KMS-11 (cell line): ENCODE data around the gene TSEN15.

Experiments used
- H2AFZ ChIP-seq: fragments of 200-600 bp; sonication (generic); 2 replicates; pipeline ENCODE4 v1.6.1; 2016; ENCODE audit warnings: antibody characterized with exemption, mixed run types, low read depth
- H3K27ac ChIP-seq: fragments of 200-600 bp; sonication (generic); 2 replicates; pipeline ENCODE4 v1.6.1; 2016; ENCODE audit warnings: mild to moderate bottlenecking, mixed run types
- H3K27me3 ChIP-seq: fragments of 200-600 bp; sonication (generic); 2 replicates; pipeline ENCODE4 v1.6.1; 2017; ENCODE audit warnings: mild to moderate bottlenecking, low read depth, mixed run types, moderate library complexity; ENCODE audit not compliant: insufficient read depth
- H3K36me3 ChIP-seq: fragments of 200-600 bp; sonication (generic); 2 replicates; pipeline ENCODE4 v1.6.1; 2017; ENCODE audit warnings: mild to moderate bottlenecking, mixed run types; ENCODE audit not compliant: insufficient read depth
- H3K4me1 ChIP-seq: fragments of 200-600 bp; sonication (generic); 2 replicates; pipeline ENCODE4 v1.6.1; 2016; ENCODE audit warnings: mild to moderate bottlenecking, low read depth, mixed run types; ENCODE audit not compliant: poor library complexity, severe bottlenecking
- H3K4me2 ChIP-seq: fragments of 200-600 bp; sonication (generic); 2 replicates; pipeline ENCODE4 v1.7.0; 2016; ENCODE audit warnings: mild to moderate bottlenecking, mixed run types
- H3K4me3 ChIP-seq: fragments of 200-600 bp; sonication (generic); IDR thresholded peaks from 2 replicates; pipeline ENCODE4 v1.6.1; 2017; ENCODE audit warnings: low read depth, low read length, mixed read lengths; ENCODE audit not compliant: insufficient read depth
- H3K79me2 ChIP-seq: fragments of 200-600 bp; sonication (generic); 2 replicates; pipeline ENCODE4 v1.6.1; 2016; ENCODE audit warnings: low read depth, mixed run types; ENCODE audit not compliant: insufficient read depth
- H3K9ac ChIP-seq: fragments of 200-600 bp; sonication (generic); 2 replicates; pipeline ENCODE4 v1.6.1; 2016; ENCODE audit warnings: mild to moderate bottlenecking, mixed run types
- H4K20me1 ChIP-seq: fragments of 200-600 bp; sonication (generic); 2 replicates; pipeline ENCODE4 v1.6.1; 2016; ENCODE audit warnings: mild to moderate bottlenecking, mixed run types; ENCODE audit not compliant: insufficient read depth
- TF ChIP-seq, protein P1 (sequence below): fragments of 200-600 bp; sonication (generic); conservative IDR thresholded peaks from 2 replicates; pipeline ENCODE4 v1.6.1; 2017; ENCODE audit warnings: low read depth, mild to moderate bottlenecking, antibody characterized with exemption, low read length, moderate library complexity, mixed read lengths

The TSEN15 gene

DNA sequence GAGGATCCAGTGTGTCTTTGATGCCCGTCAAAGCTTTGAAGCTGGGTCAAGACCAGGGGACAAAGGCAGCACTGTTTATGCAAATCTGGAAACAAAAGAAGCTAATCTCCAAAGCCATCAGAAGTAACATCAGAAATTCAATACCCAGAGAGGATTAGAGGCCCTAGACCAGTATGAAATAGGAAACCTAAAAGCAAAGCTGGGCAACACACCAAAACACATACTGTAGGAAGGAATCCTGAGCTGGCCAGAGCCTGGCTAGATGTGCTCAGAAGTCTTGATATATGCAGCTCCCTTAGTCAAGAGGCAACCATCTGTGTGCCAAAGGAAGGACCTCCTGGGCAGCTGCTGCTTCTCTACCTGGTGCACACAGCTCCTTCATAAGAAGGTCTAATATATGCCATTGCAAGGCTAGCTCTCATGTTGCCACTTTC, 26.3 kb upstream of the TSEN15 start:
- Histone ChIP-seq H2AFZ (no peak overlapping the region), H3K4me3 (no peak overlapping the region), H3K4me1 (peaks cover 25% of the 10 kb centered on the region), H4K20me1 (no peaks in the 10 kb centered on the region), H3K27me3 (no peaks in the 10 kb centered on the region), H3K4me2 (peak overlapping the region; percentile 36), H3K36me3 (no peaks in the 10 kb centered on the region), H3K79me2 (no peaks in the 10 kb centered on the region), H3K9ac (no peak overlapping the region), H3K27ac (peak overlapping the region; percentile 43)
- TF ChIP-seq, protein P1, sequence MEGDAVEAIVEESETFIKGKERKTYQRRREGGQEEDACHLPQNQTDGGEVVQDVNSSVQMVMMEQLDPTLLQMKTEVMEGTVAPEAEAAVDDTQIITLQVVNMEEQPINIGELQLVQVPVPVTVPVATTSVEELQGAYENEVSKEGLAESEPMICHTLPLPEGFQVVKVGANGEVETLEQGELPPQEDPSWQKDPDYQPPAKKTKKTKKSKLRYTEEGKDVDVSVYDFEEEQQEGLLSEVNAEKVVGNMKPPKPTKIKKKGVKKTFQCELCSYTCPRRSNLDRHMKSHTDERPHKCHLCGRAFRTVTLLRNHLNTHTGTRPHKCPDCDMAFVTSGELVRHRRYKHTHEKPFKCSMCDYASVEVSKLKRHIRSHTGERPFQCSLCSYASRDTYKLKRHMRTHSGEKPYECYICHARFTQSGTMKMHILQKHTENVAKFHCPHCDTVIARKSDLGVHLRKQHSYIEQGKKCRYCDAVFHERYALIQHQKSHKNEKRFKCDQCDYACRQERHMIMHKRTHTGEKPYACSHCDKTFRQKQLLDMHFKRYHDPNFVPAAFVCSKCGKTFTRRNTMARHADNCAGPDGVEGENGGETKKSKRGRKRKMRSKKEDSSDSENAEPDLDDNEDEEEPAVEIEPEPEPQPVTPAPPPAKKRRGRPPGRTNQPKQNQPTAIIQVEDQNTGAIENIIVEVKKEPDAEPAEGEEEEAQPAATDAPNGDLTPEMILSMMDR = no peak

DNA sequence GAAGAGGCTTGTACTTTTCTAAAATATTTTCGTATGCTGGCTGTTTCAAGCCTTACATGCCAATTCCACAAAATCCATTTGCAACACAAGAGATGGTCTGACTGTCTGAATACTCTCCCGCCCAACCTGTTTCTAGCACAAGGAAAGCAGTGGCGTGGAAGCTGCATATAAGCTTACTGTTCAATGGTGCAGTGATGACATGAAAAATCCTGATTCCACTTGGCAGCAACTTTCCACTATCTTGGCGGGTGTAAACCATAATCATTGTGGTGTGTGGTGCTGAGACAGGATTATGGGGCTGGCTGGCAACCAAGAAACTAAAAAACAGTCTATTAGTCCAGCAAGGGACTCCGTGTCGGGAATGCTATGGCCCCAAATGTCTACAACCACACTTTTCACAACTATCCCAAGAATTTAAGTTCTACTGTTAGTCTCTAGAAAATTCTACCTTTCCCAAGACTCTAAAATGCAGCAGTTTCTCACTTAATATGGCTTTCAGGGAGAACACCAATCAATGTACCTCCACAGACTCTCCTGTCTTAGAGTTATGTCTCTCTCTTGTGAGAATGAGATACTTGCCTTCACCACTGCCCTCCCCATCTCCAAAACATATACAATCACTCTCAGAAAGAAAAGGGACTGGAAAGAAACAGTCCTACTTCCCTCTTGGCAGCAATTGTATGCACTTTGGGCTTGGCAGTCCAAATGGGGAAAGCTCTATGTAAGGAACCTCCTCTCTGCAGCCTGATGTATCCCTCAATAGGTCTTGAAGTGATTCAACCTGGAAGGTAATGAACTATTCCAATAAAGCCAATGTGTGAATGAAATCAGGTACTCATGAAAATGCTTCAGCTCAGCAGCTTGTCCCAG, 23.5 kb upstream of the TSEN15 start:
- Histone ChIP-seq H4K20me1 (no peaks in the 10 kb centered on the region), H3K4me1 (peaks cover 25% of the 10 kb centered on the region), H3K4me2 (no peak overlapping the region), H3K4me3 (no peak overlapping the region), H2AFZ (no peak overlapping the region), H3K27ac (no peak overlapping the region), H3K36me3 (no peaks in the 10 kb centered on the region), H3K27me3 (no peaks in the 10 kb centered on the region), H3K79me2 (no peaks in the 10 kb centered on the region), H3K9ac (no peak overlapping the region)
- TF ChIP-seq, protein P1 = no peak

DNA sequence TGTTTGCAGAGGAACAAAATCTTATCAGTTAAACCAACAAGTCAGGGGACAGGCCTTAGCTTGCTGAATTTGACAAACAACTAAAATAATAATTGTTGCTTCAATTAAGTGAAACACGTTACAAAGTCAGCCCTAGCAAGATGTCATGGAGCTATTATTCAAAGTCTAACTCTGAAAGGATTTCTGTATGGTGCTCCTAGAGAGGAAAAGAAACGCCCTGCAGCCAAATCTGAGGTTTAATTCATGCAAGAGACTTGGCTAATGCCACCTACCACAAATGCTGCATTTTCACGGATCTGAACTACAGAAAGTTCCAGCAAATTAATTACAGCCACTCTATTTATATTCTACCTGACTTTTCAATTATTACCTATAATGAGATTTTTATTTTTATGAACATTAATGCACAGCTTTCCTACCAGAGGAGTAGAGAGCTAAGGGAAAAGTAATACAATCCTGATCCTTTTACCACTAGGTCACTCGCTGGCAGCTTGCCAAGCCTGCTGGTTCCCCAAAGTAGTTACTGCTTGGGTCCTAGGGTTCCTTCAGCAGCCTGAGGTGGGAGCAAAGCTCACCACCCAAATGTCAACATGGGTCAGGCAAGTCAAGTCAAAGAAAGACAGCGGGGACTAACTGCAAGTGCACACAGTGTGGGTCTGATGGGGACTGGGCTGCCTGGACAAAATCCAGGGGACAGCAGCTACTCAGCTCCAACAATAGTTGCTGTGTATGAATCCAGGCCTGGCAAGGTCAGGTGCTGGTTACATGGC, 22.5 kb upstream of the TSEN15 start:
- no peaks in the 10 kb centered on the region for H4K20me1 ChIP-seq
- H3K27ac ChIP-seq = no peak overlapping the region
- H3K9ac ChIP-seq = no peak overlapping the region
- no peak overlapping the region for H3K4me3 ChIP-seq
- TF ChIP-seq, protein P1 = no peak
- no peak overlapping the region for H2AFZ ChIP-seq
- no peaks in the 10 kb centered on the region for H3K27me3 ChIP-seq
- no peaks in the 10 kb centered on the region for H3K36me3 ChIP-seq
- no peak overlapping the region for H3K4me2 ChIP-seq
- peaks cover 25% of the 10 kb centered on the region for H3K4me1 ChIP-seq
- no peaks in the 10 kb centered on the region for H3K79me2 ChIP-seq

DNA sequence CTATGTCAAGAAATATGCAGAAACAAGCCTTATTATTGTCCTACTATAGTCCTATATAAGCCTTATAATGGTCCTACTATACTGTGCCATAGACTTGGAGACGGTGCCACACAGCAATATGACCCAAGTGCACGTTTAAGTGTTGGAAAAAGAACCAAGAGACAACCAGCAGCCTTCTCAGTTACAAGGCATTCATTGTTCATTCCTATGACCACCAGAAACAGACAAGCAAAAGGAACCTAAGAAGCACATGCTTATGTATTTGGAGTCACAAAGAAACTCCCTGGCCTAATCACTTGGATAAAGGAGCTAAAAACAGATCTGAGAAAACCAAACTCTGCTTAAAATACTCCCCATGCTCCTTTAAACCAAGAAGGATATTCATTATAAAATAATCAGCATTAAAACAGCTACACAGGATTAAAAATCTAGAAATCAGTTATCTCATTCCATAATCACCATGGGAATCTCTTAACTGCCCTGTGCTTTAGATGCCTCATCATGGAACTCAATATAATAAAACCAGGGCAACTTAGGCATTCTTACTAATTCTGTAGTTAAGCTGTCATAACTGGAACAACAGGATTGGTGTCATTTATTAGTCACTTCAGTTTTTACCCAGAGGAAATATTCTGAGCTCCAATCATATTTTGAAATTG, 21.0 kb upstream of the TSEN15 start:
- H3K27me3 ChIP-seq = no peaks in the 10 kb centered on the region
- TF ChIP-seq, protein P1 = no peak
- no peak overlapping the region for H2AFZ ChIP-seq
- H3K36me3 ChIP-seq = no peaks in the 10 kb centered on the region
- H3K4me1 ChIP-seq = peaks cover 11% of the 10 kb centered on the region
- no peak overlapping the region for H3K4me3 ChIP-seq
- no peak overlapping the region for H3K4me2 ChIP-seq
- no peak overlapping the region for H3K9ac ChIP-seq
- H4K20me1 ChIP-seq = no peaks in the 10 kb centered on the region
- no peaks in the 10 kb centered on the region for H3K79me2 ChIP-seq
- H3K27ac ChIP-seq = no peak overlapping the region
